Measurements from ENCODE around the gene MKLN1.

Gene MKLN1

GRCh38 chr7:131527456-131527855 is 199.8 kb downstream of the MKLN1 start:
- DNase-seq, result no peak

- DNase-seq, result no peak
Measured at GRCh38 chr7:131529179-131529578, 201.5 kb downstream of the MKLN1 start.

GRCh38 chr7:131529617-131530016 is 201.9 kb downstream of the MKLN1 start:
- no peak for DNase-seq

- no peak for DNase-seq
Measured at GRCh38 chr7:131530137-131530536, 202.5 kb downstream of the MKLN1 start.

DNA sequence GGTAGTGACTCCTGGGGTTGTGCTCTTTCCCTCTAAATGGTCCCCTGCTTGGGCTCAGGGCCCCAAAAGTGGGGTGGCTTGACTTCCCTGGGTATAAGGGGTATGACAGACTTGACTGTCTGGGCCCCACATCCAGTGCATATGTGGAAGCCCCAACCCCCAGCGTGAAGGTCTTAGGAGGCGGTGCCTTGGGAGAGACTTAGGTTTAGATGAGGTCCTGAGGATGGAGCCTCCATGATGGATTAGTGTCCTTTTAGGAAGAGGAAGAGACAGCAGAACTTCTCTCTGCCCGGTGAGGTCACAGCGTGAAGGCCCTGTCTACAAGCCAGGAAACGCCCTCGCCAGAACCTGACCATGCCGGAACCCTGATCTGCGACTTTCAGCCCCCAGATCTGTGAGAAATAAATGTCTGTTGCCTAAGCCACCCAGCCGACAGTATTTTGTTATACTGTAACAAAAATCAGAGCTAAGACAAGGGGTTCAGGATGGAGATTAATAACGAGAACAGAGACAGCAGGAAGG is 205.0 kb downstream of the MKLN1 start:
- DNase-seq, result no peak

GRCh38 chr7:131533151-131533559 is 205.5 kb downstream of the MKLN1 start:
- no peak for DNase-seq

- no peak for DNase-seq
Measured at GRCh38 chr7:131533566-131534561, 206.2 kb downstream of the MKLN1 start.

- no peak for DNase-seq
Measured at GRCh38 chr7:131536361-131536849, 208.7 kb downstream of the MKLN1 start.

- no peak for DNase-seq
Measured at GRCh38 chr7:131537571-131537978, 209.9 kb downstream of the MKLN1 start.

DNA sequence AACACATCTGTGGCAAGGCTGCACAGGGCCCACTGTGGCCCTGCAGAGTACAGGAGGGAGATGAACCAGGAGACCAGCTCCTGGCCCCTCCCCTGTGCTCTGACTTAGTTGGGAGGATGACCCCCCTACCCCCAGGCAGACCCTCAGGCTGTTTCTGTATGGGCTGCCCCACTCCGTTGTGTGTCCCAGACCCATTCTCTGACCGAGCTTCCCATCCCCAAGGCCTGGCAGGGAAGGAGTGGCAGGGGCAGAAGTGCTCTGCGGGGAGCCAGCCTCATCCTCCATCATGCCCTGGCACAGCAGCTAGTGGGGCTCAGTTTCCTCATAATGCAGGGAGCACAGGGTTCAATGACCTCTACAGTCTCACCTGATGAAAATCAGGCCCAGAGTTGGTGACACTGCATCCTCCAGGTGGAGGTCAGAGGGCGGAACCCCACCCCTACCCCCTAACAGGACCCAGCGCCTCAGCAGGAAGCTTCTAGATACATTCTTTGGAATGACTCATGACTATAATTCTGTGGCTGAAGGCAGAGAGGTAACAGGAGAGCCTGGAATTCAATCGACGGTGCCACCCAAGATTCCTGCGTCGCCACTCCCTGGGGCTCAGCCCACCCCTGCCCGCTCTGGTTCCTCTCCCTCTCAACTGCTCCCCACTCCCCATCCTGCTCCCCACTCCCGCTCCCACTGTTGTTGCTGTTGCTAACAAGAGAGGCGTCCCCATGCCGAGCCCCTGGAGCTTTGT is 210.6 kb downstream of the MKLN1 start:
- no peak for DNase-seq

DNA sequence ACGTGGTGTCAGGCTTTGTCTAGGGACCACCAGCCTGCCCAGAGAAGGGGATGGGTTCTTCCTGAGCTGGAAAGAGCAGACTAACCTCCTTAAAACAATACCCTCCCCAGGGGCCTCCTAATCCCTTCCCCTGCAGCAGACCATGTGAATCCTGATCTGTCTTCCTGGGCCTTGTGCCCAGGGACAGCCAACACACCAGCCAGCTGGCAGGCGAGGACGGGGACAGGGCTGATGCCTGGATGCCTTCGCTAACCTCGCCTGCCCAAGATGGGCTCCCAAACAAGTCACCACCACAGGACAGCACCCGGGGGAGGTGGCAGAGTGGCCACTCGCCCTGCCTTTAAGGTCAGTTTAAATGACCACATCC is 211.1 kb downstream of the MKLN1 start:
- no peak for DNase-seq

DNA sequence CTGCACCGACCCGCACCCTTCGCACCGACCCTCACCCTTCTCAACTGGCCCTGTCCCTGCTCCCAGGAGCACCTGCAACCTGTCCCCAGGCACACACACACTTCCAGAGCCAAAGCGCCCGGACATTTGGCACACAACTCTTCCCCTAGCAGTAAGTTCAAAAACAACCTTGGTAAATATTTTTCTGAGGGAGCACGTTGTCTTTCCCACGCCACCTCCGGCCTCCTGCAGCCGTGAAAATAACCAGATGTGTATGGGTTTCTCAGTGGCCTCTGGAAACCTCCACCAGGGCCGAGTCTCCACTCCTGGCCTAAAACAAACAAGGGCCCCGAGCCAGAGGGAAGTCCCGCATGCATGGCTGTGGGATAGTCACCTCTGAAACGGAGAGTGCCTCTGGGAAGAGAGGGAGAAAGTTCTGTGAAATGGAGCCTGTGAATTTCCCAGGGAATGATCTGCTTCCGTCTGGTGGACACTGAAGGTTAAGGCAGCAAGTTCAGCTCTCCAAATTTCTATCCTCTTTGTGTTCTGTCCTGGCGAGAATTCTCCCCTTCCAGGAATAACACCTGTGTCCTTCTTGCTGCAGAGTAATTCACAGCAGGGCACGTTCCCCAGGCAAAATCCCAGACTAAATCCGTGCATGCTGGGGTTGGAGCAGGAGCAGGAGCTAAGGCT is 213.0 kb downstream of the MKLN1 start:
- no peak for DNase-seq

GRCh38 chr7:131543298-131543697 is 215.6 kb downstream of the MKLN1 start:
- DNase-seq, result no peak

DNA sequence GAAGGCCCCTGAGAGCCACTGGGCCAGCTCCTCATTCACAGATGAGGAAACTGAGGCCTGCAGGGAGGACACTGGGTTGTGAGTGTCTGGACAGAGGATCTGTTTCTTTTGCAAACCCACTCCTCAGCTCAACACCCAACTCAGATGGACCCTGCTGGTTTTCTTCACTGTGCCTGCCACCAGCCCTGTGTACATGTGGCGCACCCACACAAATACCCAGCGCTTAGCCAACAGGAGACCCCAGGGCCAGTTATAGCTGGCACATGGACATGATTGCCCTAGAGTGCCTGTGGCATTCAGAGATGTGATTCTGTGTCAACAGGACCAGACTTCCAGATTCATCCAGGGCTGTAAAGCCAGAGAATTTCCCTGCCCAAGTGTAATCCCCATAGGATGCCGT is 216.3 kb downstream of the MKLN1 start:
- no peak for DNase-seq

- no peak for DNase-seq
Measured at GRCh38 chr7:131544449-131545301, 217.0 kb downstream of the MKLN1 start.

- DNase-seq, result no peak
Measured at GRCh38 chr7:131546126-131546525, 218.4 kb downstream of the MKLN1 start.
